HG03457 (cell line): ENCODE data around the gene CLBA1.

Source experiments
- ATAC-seq: cut with Tn5 transposase; IDR thresholded peaks from one replicate; pipeline ENCODE4 v1.9.1; 2021; ENCODE audit warnings: moderate number of reproducible peaks; ENCODE audit not compliant: unreplicated experiment

The CLBA1 gene

GRCh38 chr14:104968541-104969401 lies 16.8 kb upstream of the CLBA1 start:
- ATAC-seq: no peak

GRCh38 chr14:104969741-104970230 lies 15.8 kb upstream of the CLBA1 start:
- ATAC-seq: no peak

DNA sequence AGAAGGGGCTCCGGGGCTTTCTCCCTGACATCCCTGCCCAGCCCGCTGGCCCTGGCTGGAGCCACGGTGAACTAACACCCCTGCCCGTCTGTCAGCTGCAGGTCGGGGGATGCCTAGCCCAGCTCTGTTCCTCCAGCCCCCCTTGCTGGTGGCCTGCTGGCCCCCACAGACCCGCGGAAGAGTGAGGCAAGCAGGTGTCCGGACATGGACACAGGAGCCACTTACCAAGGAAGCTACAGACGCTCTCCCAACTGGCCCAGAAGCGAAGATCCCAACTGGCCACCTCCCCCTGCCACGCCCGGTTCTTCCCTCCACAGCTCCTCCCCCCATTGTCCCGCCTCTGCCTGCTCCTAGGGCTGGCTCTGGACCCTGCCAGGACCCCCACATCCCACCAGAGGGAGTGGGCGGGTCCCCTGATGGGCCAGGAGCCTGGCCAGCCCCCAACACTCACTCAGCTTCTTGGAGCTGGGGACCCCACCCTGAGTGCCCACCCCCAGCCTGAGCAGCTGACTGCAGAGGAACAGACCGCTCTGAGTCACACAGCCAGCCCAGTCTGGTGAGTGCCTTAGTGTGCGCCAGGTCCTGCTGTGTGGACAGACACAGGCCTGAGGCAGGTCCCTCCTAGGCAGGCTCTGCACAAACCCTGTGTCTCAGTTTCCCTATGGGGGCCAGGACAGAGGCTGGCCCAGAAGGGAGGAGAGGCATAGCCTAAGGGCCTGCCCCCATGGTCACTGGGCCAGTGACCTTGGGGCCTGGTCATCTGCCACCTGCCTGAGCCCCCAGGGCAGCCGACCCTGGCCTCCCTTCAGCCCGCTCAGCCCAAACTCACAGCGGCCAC lies 15.1 kb upstream of the CLBA1 start:
- no peak for ATAC-seq

DNA sequence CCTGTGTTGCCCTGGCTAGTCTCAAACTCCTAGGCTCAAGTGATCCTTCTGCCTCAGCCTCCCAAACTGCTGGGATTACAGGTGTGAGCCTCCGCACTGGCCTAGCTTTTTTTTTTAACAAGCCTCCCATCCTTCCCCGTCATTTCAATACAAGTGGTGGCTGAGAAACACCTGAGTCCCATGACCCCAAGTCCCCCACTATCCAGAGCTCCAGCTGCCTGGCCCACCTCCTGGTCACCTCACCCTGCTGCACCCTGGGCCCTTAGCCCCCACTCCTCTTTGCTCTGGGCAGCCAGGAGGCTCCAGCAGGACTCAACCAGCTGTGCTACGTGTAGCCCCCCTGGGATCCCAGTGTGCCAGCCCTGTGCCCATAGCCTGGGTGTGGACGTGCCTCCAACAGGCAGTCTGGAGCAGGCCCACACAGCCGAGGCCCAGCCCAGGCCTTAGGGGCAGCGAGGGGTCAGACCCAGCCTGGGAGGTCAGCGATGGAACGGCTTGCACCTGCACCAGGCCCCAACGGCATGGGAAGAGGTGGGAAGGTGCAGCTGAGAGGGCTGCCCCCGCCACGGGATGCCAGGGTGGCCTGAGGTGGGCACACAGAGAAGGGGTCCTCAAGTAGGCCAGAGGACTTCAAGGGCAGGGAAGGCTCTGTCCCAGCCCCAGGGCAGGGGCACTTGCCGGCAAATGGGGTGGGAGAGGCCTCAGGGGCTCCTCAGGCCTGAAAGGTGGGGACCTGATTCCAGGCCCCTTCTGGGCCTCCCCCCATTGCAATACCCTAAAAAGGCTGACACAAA lies 13.9 kb upstream of the CLBA1 start:
- no peak for ATAC-seq

GRCh38 chr14:104972301-104973134 lies 13.1 kb upstream of the CLBA1 start:
- ATAC-seq: no peak

DNA sequence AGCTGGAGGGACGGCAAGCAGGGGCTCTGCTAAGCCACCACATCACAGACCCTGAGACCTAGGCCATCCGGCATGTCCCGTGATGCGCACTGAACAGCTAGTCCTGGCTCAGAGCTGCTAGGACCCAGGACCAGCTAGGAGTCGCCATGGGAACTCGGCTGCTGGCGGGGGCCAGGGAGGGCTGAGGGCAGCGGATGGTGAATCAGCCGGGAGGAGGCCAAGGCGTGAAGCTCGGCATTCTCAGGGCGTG lies 12.5 kb upstream of the CLBA1 start:
- ATAC-seq: no peak

- no peak for ATAC-seq
Measured at GRCh38 chr14:104973385-104974145, 12.0 kb upstream of the CLBA1 start.

DNA sequence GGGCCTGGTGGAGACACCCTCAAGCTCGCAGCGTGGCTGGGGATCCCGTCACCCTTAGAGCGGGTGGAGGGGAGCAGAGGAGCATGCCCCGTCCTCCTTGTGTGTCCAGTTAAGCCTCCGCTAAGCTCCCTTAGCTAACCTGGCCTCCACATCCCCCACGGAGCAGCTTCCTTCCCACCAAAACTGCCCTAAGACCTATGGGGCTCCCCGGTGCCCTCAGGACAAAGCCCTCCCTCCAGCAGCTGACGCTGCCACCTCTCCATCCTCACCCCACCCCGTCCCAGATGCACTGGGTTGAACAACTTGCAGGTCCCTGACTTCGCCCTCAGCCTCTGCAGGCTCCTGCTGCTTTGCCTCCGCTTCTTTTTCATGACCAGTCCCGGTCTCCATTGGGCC lies 11.4 kb upstream of the CLBA1 start:
- no peak for ATAC-seq

- no peak for ATAC-seq
Measured at GRCh38 chr14:104974665-104975390, 10.8 kb upstream of the CLBA1 start.

GRCh38 chr14:104975481-104976197 lies 9.9 kb upstream of the CLBA1 start:
- ATAC-seq: no peak

DNA sequence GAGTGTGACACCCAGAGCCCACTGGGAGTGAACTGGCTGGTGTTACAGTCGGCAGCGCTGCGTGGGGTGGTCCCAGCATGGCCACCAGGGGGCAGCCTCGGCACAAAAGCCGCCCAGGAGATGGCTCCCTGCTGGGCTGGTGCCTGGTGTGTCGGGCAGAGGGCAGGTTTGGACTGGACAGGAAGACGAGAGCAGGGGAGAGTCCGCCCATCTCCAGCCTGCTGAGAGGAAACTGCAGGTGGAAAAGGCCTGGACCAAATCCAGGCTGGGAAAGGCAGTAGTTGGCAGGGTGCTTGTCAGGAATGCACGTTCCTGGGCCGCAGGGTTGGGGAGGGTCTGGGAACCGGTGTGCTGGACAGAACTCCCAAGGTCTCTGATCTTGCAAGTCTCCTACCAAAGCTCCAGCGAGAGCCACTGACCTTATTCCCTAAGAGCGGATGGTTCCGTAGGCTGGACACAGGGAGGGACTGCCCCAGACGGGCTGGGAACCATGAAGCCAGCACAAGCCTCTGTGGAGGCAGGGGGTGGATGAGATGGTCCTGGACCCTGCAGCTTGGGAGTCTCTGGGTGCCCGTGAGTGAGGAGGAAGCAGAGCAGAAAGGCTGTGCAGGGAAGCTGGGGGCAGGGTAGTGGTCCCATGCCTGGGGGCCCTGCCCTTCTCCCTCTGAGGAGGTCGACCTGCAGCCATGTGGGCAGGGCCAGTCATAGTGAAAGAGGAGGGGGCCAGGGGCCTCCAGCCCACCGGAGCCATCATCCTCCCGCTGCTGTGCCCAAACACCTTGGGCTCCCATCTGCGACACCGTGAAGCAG lies 9.2 kb upstream of the CLBA1 start:
- ATAC-seq: no peak

GRCh38 chr14:104977008-104977680 lies 8.4 kb upstream of the CLBA1 start:
- no peak for ATAC-seq

DNA sequence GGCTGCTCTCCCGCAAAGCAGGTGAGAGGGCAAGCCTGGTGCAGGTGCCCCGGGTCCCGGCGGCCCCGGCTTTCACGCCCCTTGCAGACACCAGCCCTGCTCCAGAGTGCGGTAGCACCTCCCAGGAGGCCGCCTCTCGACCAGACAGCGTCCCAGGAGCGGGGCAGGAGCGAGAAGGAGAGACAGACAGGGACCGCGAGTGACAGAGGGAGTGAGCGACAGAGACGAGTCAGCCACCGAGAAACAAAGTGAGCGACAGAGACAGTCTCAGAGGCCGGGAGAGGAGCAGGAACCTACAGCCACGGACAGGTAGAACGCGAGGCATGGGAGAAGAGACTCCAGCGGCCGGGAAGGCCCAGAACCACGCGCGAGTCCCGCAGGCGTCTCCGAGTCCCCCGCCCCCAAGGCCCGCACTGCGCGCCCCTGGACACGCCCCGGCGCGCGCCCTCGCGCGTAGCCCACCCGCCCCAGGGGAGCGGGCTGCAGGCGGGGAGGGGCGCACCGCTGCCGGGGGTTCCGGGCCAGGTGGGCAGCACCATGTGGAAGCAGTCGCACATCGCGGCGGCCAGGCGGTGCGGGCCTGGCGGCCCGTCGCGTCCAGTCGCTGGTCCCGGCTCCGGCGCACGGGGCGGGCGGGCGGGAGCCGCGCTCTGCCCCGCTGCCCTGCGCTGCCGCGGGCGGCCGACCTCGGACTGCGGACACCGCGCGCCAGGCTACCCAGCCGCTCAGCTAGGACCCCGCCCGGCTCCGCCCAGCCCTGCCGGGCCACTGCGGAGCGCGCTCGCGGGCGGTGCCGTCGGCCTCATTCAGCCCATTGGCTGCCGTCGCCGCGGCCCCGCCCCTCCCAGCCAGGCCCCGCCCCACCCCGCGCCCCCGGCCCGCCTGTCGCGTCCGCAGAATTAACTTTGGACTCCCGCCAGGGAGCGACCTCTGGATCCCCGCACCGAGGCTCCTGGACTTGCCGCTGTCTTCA lies 7.6 kb upstream of the CLBA1 start, which contains the start of gene AHNAK2:
Gene AHNAK2, minus strand, starts transcription at position 694 of the 973 bp plus-strand sequence. Its CDS starts 137 bp downstream, at position 557.
- ATAC-seq: no peak

DNA sequence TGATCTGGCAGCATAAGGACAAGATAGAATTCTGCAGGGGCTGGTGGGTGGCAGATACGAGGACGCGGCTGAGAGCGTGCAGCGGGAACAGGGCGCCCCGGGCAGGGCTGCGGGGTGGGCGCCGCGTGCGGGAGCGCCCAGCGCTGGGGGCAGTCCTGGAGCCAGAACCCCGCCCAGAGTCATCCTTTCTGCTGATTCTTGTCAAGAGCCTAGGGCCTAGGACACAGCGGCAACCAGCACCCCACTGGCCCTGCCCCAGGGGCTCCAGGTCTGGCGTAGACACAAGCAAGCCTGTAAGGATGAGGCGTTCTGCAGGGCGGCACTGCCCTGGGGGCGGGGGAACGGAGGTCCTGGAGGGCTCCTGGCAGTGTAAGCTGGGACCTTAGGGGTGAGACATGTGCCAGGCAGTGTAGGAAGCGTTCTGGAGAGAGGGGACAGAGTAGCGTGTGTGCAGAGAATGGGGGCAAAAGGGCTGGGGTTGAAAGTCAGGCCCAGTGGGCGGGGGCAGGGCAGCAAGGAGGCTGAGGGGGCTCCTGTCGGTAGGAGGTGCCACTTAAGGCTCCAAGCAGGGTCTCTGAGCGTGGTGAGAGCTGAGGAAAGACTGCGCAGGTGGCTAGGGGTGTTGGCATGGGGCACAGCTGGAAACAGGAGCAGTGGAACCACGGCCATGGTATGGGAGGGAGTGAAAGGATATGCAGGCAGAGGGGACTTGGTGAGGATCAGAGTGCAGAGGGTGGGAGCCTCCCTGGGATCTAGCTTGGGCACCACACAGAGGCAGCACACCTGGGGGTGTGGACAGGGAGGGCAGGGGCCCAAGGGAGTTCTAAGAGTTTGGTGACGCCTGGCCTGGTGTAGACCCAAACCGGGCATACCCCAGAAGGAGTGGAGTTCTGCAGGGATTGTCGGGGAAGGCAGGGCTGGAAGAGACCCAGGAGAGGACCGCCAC lies 6.6 kb upstream of the CLBA1 start:
- ATAC-seq: no peak
